GM18909 (cell line): ENCODE data around the gene MAMDC2.

Experiments used
- ATAC-seq: cut with Tn5 transposase; IDR thresholded peaks from one replicate; pipeline ENCODE4 v1.9.1; 2021; ENCODE audit warnings: mild to moderate bottlenecking; ENCODE audit not compliant: unreplicated experiment, poor library complexity

The MAMDC2 gene

GRCh38 chr9:70250221-70250620 is 206.6 kb downstream of the MAMDC2 start:
- ATAC-seq, result no peak

- no peak for ATAC-seq
Observed at GRCh38 chr9:70255486-70255885, 211.8 kb downstream of the MAMDC2 start.

GRCh38 chr9:70256123-70256551 is 212.5 kb downstream of the MAMDC2 start:
- no peak for ATAC-seq

GRCh38 chr9:70257502-70257901 is 213.9 kb downstream of the MAMDC2 start:
- no peak for ATAC-seq

- peak; percentile 49 for ATAC-seq
Observed at GRCh38 chr9:70257991-70258691, 214.5 kb downstream of the MAMDC2 start.

GRCh38 chr9:70258692-70259511 is 215.3 kb downstream of the MAMDC2 start, which contains the start of gene SMC5:
Gene SMC5, plus strand, starts transcription at chr9:70258978. Its CDS starts 101 bp downstream, at chr9:70259079.
- peak; percentile 85 for ATAC-seq

- no peak for ATAC-seq
Observed at GRCh38 chr9:70259512-70259802, 215.8 kb downstream of the MAMDC2 start.

GRCh38 chr9:70260007-70260443 is 216.4 kb downstream of the MAMDC2 start:
- ATAC-seq, result no peak

- ATAC-seq, result peak; percentile 41
Observed at GRCh38 chr9:70260606-70261005, 217.0 kb downstream of the MAMDC2 start.

GRCh38 chr9:70261131-70261870 is 217.7 kb downstream of the MAMDC2 start:
- ATAC-seq, result no peak

GRCh38 chr9:70262366-70262765 is 218.7 kb downstream of the MAMDC2 start:
- ATAC-seq, result no peak

GRCh38 chr9:70262948-70263347 is 219.3 kb downstream of the MAMDC2 start:
- ATAC-seq, result no peak

- no peak for ATAC-seq
Observed at GRCh38 chr9:70263421-70263820, 219.8 kb downstream of the MAMDC2 start.
